Glutamatergic neuron (in vitro differentiated cells): ENCODE data around the gene TFCP2L1. TPM values are rescaled to one million over a fixed set of nuclear protein-coding genes. Genes with fewer than 3 reads are reported as not detected.
A peak's percentile ranks its signal among the peaks of the same experiment; 100 is the strongest.
"Not testable (repeated sequence)": the region's sequence is repeated elsewhere in the genome, so short reads cannot be mapped to it uniquely, and the experiment has no call there.

Experiments used
- DNase-seq: peaks from one replicate; pipeline ENCODE4 v3.0.0; 2022
- H3K27ac Mint-ChIP-seq: one replicate; pipeline ENCODE4 v1.8.0; 2020; ENCODE audit warnings: mild to moderate bottlenecking, mixed read lengths, inconsistent platforms; ENCODE audit not compliant: unreplicated experiment
- H3K27me3 Mint-ChIP-seq: one replicate; pipeline ENCODE4 v1.8.0; 2020; ENCODE audit warnings: mild to moderate bottlenecking, moderate library complexity, mixed read lengths, inconsistent platforms; ENCODE audit not compliant: unreplicated experiment
- H3K36me3 Mint-ChIP-seq: one replicate; pipeline ENCODE4 v1.8.0; 2020; ENCODE audit warnings: mild to moderate bottlenecking, mixed read lengths, inconsistent platforms; ENCODE audit not compliant: unreplicated experiment
- H3K4me1 Mint-ChIP-seq: one replicate; pipeline ENCODE4 v1.8.0; 2020; ENCODE audit warnings: mild to moderate bottlenecking, low read depth, mixed read lengths, inconsistent platforms; ENCODE audit not compliant: unreplicated experiment
- H3K4me3 Mint-ChIP-seq: one replicate; pipeline ENCODE4 v1.8.0; 2020; ENCODE audit warnings: mild to moderate bottlenecking, mixed read lengths, inconsistent platforms; ENCODE audit not compliant: unreplicated experiment
- H3K9me3 Mint-ChIP-seq: one replicate; pipeline ENCODE4 v1.8.0; 2020; ENCODE audit warnings: mild to moderate bottlenecking, moderate library complexity, mixed read lengths, inconsistent platforms; ENCODE audit not compliant: unreplicated experiment
- total RNA-seq: library from RNA; stranded (reverse); fragmentation: NEBNext Ultra II Directional; extraction: Animal tissue kit (Norgen Biotek cat#: 25700); gene quantifications from one replicate; pipeline ENCODE4 v1.2.1, GENCODE V29; 2021; ENCODE audit not compliant: unreplicated experiment
- TF ChIP-seq, protein P1 (sequence below): fragments of 200-600 bp; sonication (generic); IDR thresholded peaks from one replicate; pipeline ENCODE4 v1.5.0; 2021; ENCODE audit not compliant: partially characterized antibody, unreplicated experiment

TFCP2L1 gene
- total RNA-seq, 1 donor from 2014 or later, result 0.07 TPM

DNA sequence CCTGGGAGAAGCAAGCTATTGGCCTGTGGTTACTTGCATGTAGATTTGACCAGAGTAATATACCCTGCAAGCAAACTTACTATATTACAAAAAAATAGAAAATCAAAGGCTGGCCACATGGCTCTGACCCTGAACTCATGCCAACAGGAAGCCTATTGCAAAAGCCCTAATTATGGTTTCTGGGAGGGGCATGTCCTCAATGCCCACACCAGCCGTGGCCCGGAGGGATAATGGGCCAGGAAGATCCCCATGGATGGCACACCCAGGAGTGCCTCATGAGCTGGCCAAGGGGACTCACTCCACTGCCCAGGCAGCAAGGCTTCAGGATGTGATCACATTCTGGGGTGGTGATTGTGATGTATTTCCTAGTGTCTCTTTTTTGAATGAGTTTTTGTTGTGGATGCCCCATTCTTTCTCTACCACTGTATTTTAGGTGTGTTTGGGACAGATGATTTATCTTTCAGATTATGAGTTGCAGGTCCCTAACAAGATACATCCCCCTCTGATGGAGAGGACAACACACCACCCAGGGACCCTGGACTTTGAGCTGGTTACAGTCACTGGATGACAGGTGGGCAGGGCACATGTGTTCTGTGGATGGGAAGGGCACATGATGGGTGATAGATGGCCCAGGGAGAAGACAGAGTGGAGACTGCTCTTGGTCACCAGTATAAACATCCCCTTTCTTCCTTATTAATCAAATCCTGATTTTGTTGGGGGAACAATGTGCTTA is 18.7 kb upstream of the TFCP2L1 start:
- H3K27me3 Mint-ChIP-seq, result no peaks in the 10 kb centered on the region
- H3K9me3 Mint-ChIP-seq, result no peaks in the 10 kb centered on the region
- H3K27ac Mint-ChIP-seq, result no peak overlapping the region
- H3K4me3 Mint-ChIP-seq, result no peak overlapping the region
- H3K4me1 Mint-ChIP-seq, result no peaks in the 10 kb centered on the region
- TF ChIP-seq, protein P1, sequence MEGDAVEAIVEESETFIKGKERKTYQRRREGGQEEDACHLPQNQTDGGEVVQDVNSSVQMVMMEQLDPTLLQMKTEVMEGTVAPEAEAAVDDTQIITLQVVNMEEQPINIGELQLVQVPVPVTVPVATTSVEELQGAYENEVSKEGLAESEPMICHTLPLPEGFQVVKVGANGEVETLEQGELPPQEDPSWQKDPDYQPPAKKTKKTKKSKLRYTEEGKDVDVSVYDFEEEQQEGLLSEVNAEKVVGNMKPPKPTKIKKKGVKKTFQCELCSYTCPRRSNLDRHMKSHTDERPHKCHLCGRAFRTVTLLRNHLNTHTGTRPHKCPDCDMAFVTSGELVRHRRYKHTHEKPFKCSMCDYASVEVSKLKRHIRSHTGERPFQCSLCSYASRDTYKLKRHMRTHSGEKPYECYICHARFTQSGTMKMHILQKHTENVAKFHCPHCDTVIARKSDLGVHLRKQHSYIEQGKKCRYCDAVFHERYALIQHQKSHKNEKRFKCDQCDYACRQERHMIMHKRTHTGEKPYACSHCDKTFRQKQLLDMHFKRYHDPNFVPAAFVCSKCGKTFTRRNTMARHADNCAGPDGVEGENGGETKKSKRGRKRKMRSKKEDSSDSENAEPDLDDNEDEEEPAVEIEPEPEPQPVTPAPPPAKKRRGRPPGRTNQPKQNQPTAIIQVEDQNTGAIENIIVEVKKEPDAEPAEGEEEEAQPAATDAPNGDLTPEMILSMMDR, result no peak
- H3K36me3 Mint-ChIP-seq, result no peaks in the 10 kb centered on the region
- DNase-seq, result no peak

DNA sequence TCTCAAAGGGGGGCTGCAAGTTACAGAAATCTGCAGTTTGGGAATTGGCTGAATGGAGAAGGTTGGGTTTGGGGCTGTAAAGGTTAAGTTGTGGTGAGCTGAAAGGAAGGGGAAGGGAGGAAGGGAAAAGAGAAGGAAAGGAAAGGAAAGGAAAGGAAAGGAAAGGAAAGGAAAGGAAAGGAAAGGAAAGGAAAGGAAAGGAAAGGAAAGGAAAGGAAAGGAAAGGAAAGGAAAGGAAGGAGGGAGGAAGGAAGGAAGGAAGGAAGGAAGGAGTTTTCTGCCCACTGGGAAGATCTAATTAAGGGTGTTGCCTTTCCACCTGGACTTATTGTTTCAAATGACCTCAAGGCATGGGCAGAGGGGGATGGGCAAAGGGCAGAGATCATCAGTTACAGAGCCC is 16.2 kb upstream of the TFCP2L1 start:
- not testable (repeated sequence) for H3K4me1 Mint-ChIP-seq, H3K9me3 Mint-ChIP-seq, H3K4me3 Mint-ChIP-seq, H3K27ac Mint-ChIP-seq, H3K36me3 Mint-ChIP-seq, H3K27me3 Mint-ChIP-seq, DNase-seq

DNA sequence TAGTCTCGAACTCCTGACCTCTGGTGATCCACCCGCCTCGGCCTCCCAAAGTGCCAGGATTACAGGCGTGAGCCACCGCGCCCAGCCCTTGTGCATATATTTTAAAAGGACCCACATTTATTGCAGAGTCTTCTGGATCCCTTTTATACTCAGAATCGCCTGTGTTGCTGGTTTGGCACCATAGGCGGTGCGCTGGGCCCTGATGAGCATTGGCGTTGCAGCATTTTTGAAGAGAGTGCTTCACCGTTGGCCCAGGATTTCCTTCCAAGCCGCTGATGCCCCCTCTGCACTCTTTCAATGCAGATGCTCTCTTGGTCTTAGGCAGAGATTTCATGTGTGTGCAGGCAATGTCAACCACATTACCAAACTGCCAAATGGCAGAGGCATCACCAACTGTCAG is 13.5 kb upstream of the TFCP2L1 start:
- Mint-ChIP-seq H3K4me1 (no peaks in the 10 kb centered on the region), H3K4me3 (no peak overlapping the region), H3K27me3 (no peaks in the 10 kb centered on the region), H3K27ac (no peak overlapping the region), H3K36me3 (no peaks in the 10 kb centered on the region), H3K9me3 (no peaks in the 10 kb centered on the region)
- TF ChIP-seq, protein P1, result no peak
- DNase-seq, result no peak

DNA sequence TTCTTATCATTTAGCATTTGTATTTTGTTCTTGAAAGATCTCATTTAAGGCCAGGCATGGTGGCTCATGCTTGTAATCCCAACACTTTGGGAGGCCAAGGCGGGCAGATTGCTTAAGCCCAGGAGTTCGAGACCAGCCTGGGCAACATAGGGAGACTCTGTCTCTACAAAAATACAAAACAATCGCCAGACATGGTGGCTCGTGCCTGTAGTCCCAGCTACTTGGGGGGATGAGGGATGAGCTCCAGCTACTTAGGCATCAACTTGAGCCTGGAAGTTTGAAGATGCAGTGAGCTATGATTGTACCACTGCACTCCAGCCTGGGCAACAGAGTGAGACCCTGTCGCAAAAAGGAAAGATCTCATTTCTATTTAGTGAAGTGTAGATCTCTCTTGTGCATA is 12.9 kb upstream of the TFCP2L1 start:
- DNase-seq, H3K27me3 Mint-ChIP-seq, H3K36me3 Mint-ChIP-seq, H3K4me1 Mint-ChIP-seq, H3K27ac Mint-ChIP-seq, H3K9me3 Mint-ChIP-seq, H3K4me3 Mint-ChIP-seq: not testable (repeated sequence)

DNA sequence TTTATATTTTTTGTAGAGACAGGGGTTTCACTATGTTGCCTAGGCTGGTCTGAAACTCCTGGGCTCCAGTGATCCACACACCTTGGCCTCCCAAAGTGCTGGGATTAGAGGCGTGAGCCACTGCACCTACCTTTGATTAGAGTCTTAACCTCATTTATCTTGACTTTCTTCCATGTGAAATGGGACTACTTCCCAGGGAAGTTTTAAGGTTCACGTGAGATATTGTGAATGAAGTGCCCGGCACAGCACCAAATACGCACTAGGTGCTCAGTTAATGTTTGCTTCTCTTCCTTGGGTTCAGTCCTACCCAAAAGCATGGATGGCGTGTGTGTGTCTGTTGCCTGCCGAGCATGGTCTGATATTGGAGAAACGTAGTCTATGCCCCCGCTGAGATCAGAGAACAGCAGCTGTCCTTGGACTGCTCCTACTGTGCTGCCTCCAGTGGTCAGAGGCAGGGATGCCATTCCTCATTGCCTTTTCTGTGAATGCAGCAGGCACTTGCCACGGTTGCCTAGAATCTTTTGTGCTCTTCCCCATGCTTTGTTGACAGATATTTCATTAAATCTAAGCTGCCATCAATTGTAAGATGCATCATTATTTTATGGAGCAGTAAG is 12.3 kb upstream of the TFCP2L1 start:
- Mint-ChIP-seq H3K4me1 (no peaks in the 10 kb centered on the region), H3K27ac (no peak overlapping the region), H3K4me3 (no peak overlapping the region), H3K9me3 (no peaks in the 10 kb centered on the region), H3K36me3 (no peaks in the 10 kb centered on the region), H3K27me3 (no peaks in the 10 kb centered on the region)
- DNase-seq, result peak; percentile 60
- TF ChIP-seq, protein P1, result peak; percentile 67

DNA sequence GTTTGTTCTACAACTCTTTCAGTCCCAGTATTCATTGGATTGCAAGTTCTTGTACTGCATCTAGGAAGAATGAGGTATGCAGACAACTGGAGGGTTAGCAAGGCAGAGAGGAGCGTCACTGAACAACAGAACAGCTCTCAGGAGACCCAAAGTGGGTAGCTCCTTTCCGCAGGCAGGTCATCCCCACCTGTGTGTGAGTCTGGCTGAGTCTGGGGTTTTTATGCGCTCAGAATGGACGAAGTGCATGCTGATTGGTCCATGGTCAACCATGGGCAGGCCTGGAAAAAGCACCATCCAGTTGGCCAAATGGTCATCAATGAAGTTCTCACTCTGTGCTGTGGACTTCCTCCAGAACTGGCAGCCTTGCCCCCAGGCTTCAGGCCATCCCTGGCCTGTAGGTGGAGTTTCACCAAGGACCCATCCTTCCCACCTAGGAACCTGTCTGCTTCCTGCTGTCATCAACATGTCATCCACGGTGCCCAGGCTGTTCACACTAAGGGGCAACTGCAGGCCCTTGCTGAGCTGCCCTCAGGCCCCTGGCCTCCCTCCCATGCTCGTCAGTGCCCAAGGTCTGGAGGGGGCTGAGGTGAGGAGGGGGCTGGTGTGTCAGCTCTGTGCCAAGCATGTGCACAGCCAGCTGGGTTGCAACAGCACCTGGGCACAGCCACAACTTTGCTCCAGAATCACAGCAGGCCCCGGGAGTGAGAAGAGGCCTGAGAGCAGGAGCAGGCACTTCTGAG is 11.1 kb upstream of the TFCP2L1 start:
- TF ChIP-seq, protein P1, result no peak
- no peaks in the 10 kb centered on the region for H3K36me3 Mint-ChIP-seq
- H3K4me1 Mint-ChIP-seq, result no peaks in the 10 kb centered on the region
- H3K4me3 Mint-ChIP-seq, result no peak overlapping the region
- no peak overlapping the region for H3K27ac Mint-ChIP-seq
- no peaks in the 10 kb centered on the region for H3K9me3 Mint-ChIP-seq
- no peak for DNase-seq
- H3K27me3 Mint-ChIP-seq, result no peaks in the 10 kb centered on the region
